Measurements from ENCODE around the gene DNAH3.

DNA sequence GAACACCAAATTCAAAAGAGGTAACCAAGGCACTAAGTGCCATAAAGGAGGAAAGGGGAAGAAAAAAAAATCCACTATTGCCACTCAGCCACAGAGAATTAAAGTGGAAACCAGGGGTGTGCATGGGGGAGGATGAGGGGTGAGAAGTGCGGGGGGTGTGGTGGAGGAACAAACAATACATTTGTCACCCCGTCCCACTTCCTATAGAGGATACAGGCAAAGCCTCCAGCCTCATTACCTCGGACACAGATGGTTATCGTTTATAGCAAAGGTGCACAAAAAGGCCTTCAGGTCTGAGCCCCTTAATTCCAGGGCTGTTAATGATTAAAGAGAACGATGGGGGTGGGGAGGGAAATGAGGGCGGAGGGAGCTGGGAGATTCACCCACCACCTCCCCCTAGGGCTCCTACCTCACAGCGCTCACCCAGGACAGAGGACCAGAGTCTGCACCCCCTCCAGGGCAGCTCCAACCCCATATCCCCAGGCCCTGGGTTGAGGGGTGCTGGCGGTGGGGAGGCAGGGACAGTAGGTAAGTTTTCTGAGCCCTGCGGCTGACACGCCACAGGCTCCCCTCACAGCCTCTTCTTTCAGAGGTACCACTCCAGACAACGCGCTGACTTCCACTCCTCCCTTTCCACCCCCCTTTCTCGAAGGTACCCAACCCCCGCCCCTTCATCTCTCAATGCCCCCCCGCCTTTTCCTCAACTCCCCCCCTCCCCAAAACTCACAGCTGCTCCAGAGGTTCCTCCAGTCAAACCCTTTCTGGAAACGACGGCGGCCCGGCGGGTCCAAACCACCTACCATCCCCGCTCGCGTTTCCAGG lies 251.0 kb downstream of the DNAH3 start:
- TF ChIP-seq ZNF274 (IDR thresholded peaks at IDR 0.05; ENCODE audit: low read depth, low read length) (no peak), YY1 (IDR thresholded peaks at IDR 0.05; ENCODE audit: insufficient read depth, insufficient read length) (no peak)

Measured in NT2/D1 (cell line).